Measurements from ENCODE around the gene POT1. TPM values are rescaled to one million over a fixed set of nuclear protein-coding genes. Genes with fewer than 3 reads are reported as not detected.

The POT1 gene
- total and polyA plus RNA-seq, 2 of the 4 experiments (the other 2 are of a cell fraction): 12.7 to 28.5 TPM

DNA sequence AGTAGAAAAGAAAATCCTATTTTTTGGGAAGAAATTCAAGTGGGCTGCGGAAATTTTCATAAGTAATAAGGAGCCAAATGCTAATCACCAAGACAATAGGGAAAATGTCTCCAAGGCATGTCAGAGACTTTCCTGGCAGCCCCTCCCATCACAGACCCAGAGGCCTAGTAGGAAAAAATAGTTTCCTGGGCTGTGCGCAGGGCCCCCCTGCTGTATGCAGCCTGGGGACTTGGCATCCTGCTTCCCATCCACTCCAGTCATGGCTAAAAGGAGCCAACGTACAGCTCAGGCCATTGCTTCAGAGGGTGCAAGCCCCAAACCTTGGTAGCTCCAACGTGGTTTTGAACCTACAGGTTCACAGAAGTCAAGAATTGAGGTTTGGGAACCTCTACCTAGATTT lies 12.8 kb upstream of the POT1 start:
- ChIA-PET POLR2A (ENCODE audit: unreplicated experiment) (no interaction called here), CTCF (no interaction called here)
- TF ChIP-seq POLR2A (IDR thresholded peaks at IDR 0.05; ENCODE audit: low read depth, low read length) (no peak), RCOR1 (IDR thresholded peaks at IDR 0.05; ENCODE audit: insufficient replicate concordance, low read length) (no peak), RFX5 (IDR thresholded peaks at IDR 0.05; ENCODE audit: low read depth, low read length) (no peak), RAD21 (IDR thresholded peaks at IDR 0.05; ENCODE audit: low read length) (no peak), MAFK (IDR thresholded peaks at IDR 0.05; ENCODE audit: low read depth, low read length) (no peak)
- TF ChIP-seq, protein P1, sequence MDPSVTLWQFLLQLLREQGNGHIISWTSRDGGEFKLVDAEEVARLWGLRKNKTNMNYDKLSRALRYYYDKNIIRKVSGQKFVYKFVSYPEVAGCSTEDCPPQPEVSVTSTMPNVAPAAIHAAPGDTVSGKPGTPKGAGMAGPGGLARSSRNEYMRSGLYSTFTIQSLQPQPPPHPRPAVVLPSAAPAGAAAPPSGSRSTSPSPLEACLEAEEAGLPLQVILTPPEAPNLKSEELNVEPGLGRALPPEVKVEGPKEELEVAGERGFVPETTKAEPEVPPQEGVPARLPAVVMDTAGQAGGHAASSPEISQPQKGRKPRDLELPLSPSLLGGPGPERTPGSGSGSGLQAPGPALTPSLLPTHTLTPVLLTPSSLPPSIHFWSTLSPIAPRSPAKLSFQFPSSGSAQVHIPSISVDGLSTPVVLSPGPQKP (IDR thresholded peaks at IDR 0.05; ENCODE audit: borderline replicate concordance, low read depth, low read length): no peak
- TF ChIP-seq, protein P2, sequence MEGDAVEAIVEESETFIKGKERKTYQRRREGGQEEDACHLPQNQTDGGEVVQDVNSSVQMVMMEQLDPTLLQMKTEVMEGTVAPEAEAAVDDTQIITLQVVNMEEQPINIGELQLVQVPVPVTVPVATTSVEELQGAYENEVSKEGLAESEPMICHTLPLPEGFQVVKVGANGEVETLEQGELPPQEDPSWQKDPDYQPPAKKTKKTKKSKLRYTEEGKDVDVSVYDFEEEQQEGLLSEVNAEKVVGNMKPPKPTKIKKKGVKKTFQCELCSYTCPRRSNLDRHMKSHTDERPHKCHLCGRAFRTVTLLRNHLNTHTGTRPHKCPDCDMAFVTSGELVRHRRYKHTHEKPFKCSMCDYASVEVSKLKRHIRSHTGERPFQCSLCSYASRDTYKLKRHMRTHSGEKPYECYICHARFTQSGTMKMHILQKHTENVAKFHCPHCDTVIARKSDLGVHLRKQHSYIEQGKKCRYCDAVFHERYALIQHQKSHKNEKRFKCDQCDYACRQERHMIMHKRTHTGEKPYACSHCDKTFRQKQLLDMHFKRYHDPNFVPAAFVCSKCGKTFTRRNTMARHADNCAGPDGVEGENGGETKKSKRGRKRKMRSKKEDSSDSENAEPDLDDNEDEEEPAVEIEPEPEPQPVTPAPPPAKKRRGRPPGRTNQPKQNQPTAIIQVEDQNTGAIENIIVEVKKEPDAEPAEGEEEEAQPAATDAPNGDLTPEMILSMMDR (conservative IDR thresholded peaks at IDR 0.05; ENCODE audit: low read depth, low read length): no peak
- H2BK15ac ChIP-seq (ENCODE audit: low read depth, low read length): no peak overlapping the region
- dilution Hi-C loops (cut with HindIII; ENCODE audit: low sequenced_read_pairs, unreplicated experiment) (no loop called here), in situ Hi-C loops (cut with MboI; ENCODE audit: low sequenced_read_pairs) (no loop called here), intact Hi-C loops (cut with micrococcal nuclease) (no loop called here)
- no TSS peak for BruUV-seq (replicated peaks)
- H3K27ac ChIP-seq (ENCODE audit: insufficient read depth, low read length): no peak overlapping the region
- H4K5ac ChIP-seq (ENCODE audit: low read depth, low read length): no peak overlapping the region
- 0% methylated on average over 1 of the region's 4 CpGs; no CpG with 5 or more reads in 1 of the 2 experiments for WGBS, 2 experiments (ENCODE audit: extremely low coverage in 2 of 2, insufficient read length in 1 of 2)
- H4K91ac ChIP-seq (ENCODE audit: insufficient read depth, low read depth, low read length): no peak overlapping the region
- no peak overlapping the region for H2AK9ac ChIP-seq (replicated peaks; ENCODE audit: low read depth, low read length, poor library complexity)
- H2BK20ac ChIP-seq (ENCODE audit: low read depth, low read length): no peak overlapping the region
- no peak overlapping the region for H3K18ac ChIP-seq (ENCODE audit: low read depth, low read length)
- no peak overlapping the region for H2AK5ac ChIP-seq (ENCODE audit: low read depth, low read length)
- H4K20me1 ChIP-seq (ENCODE audit: insufficient read depth, low read length): no peaks in the 10 kb centered on the region
- no peak overlapping the region for H3K23ac ChIP-seq (ENCODE audit: low read depth, low read length)
- H3K14ac ChIP-seq (replicated peaks; ENCODE audit: low read depth, low read length): no peak overlapping the region
- ATAC-seq (ENCODE audit: low read depth): no peak
- DNase-seq: no peak
- no peak overlapping the region for H3K4ac ChIP-seq (ENCODE audit: low read depth, low read length)
- no peak overlapping the region for H2BK5ac ChIP-seq (ENCODE audit: low read depth, low read length, poor library complexity, severe bottlenecking)
- H4K8ac ChIP-seq (ENCODE audit: low read depth in 2 of 2, low read length in 2 of 2): no peak overlapping the region
- no peak overlapping the region for H3K4me3 ChIP-seq (ENCODE audit: insufficient read depth, low read depth, low read length)
- no peak overlapping the region for H2BK120ac ChIP-seq (ENCODE audit: low read depth, low read length)
- no peaks in the 10 kb centered on the region for H3K36me3 ChIP-seq (ENCODE audit: control insufficient read depth, insufficient read depth, low read length)
- H3K4me2 ChIP-seq (ENCODE audit: low read depth, low read length): no peak overlapping the region
- H3K9me3 ChIP-seq (ENCODE audit: control insufficient read depth, insufficient read depth, low read length): no peaks in the 10 kb centered on the region
- no peak overlapping the region for H3K56ac ChIP-seq (ENCODE audit: extremely low read depth, insufficient read depth, low read length)
- H3K79me1 ChIP-seq (ENCODE audit: low read depth in 1 of 2, low read length in 2 of 2): no peaks in the 10 kb centered on the region
- no peaks in the 10 kb centered on the region for H3K9me1 ChIP-seq (ENCODE audit: insufficient read depth, low read length)
- H3K9ac ChIP-seq (ENCODE audit: low read depth, low read length): no peak overlapping the region
- no peak overlapping the region for H2AFZ ChIP-seq (replicated peaks; ENCODE audit: low read length, poor library complexity)
- H3K27me3 ChIP-seq (ENCODE audit: control insufficient read depth, insufficient read depth, low read length): no peaks in the 10 kb centered on the region
- H3K4me1 ChIP-seq (ENCODE audit: control insufficient read depth, insufficient read depth, low read length): no peaks in the 10 kb centered on the region

All from IMR-90 (cell line).